Left renal cortex interstitium (tissue), 4 donors: ENCODE data around the gene NBPF3. TPM values are rescaled to one million over a fixed set of nuclear protein-coding genes. Genes with fewer than 3 reads are reported as not detected.

Experiments
- DNase-seq, 4 donors: peaks; one replicate each; pipeline ENCODE4 v3.0.0-alpha.2; 2013; ENCODE audit warnings: low read depth in 4 of 4, low spot score in 2 of 4, missing footprints in 1 of 4
- polyA plus RNA-seq, 4 donors: library from polyadenylated mRNA; unstranded; fragments of 120-200 nt; gene quantifications; one replicate each; pipeline ENCODE4 v1.2.1, GENCODE V29; 2013; ENCODE audit not compliant: insufficient read length in 4 of 4

The NBPF3 gene
- polyA plus RNA-seq, 4 donors, result 15.5 to 21.5 (median 17.2) TPM

GRCh38 chr1:21534146-21534545 is 94.2 kb downstream of the NBPF3 start:
- no peak for DNase-seq

Other genes with a start within 250 kb of the NBPF3 start
- 10 to 100 TPM; 42.1 to 49.0 (median 45.5) TPM for gene ECE1, start 149.7 kb upstream of the NBPF3 start, polyA plus RNA-seq
- gene ALPL, start 69.3 kb downstream of the NBPF3 start, polyA plus RNA-seq, result 10 to 100 TPM; 25.1 to 53.0 (median 33.4) TPM
- 10 to 100 TPM; 18.4 to 24.3 (median 23.1) TPM for gene RAP1GAP, start 229.2 kb downstream of the NBPF3 start, polyA plus RNA-seq